Measurements from ENCODE around the gene CZIB.

- TF ChIP-seq FOSL1 (IDR thresholded peaks at IDR 0.05; ENCODE audit: low read depth) (no peak), ATF3 (IDR thresholded peaks at IDR 0.05) (no peak), CBX3 (IDR thresholded peaks at IDR 0.05; ENCODE audit: low read depth) (no peak), POLR2A (IDR thresholded peaks at IDR 0.05; ENCODE audit: borderline replicate concordance, extremely low read depth, insufficient read depth, insufficient read length) (no peak), MAX (IDR thresholded peaks at IDR 0.05) (no peak)
These were observed 17.2 kb upstream of the CZIB start for GRCh38 chr1:53237638-53238037.

Data from HCT116 (cell line).